Left ventricle myocardium inferior (tissue), 1 donor: ENCODE data around the gene PRLR. TPM values are rescaled to one million over a fixed set of nuclear protein-coding genes. Genes with fewer than 3 reads are reported as not detected.

Experiments
- DNase-seq: peaks from one replicate; pipeline ENCODE4 v3.0.0-alpha.2; 2020
- H3K27ac ChIP-seq: fragments of 200-600 bp; replicated peaks from 2 replicates; pipeline ENCODE4 v1.8.0; 2021
- H3K27me3 ChIP-seq: fragments of 200-600 bp; 2 replicates; pipeline ENCODE4 v1.8.0; 2021; ENCODE audit warnings: low read depth
- H3K36me3 ChIP-seq: fragments of 200-600 bp; 2 replicates; pipeline ENCODE4 v1.8.0; 2021
- H3K4me1 ChIP-seq: fragments of 200-600 bp; 2 replicates; pipeline ENCODE4 v1.8.0; 2021
- H3K4me3 ChIP-seq: fragments of 200-600 bp; 2 replicates; pipeline ENCODE4 v1.8.0; 2021; ENCODE audit warnings: mild to moderate bottlenecking, moderate library complexity
- H3K9me3 ChIP-seq: fragments of 200-600 bp; replicated peaks from 2 replicates; pipeline ENCODE4 v1.8.0; 2021
- CTCF ChIP-seq: fragments of 200-600 bp; IDR thresholded peaks from 2 replicates; pipeline ENCODE4 v1.8.0; 2021; ENCODE audit warnings: antibody characterized with exemption, mild to moderate bottlenecking, borderline replicate concordance
- intact Hi-C: fragments of 100-400 bp; cut with micrococcal nuclease; formaldehyde crosslinking; loops from one replicate; pipeline ENCODE4 v1.11.0; 2022
- total RNA-seq: library from RNA; stranded (reverse); fragmentation: NEBNext Ultra II Directional; extraction: Animal tissue kit (Norgen Biotek cat#: 25700); gene quantifications from one replicate; pipeline ENCODE4 v1.2.1, GENCODE V29; 2021
- donor health status: DM: no; HTN: yes; CAD: no; lungs with severe emphysema.

PRLR gene
- total RNA-seq, 1 donor from 2014 or later, result 0.66 TPM

GRCh38 chr5:35015063-35015462 is 215.2 kb downstream of the PRLR start:
- TF ChIP-seq CTCF, result no peak
- Histone ChIP-seq H3K27me3 (peaks cover 23% of the 10 kb centered on the region), H3K9me3 (no peaks in the 10 kb centered on the region), H3K36me3 (no peaks in the 10 kb centered on the region), H3K27ac (no peak overlapping the region), H3K4me3 (no peak overlapping the region), H3K4me1 (peaks cover 14% of the 10 kb centered on the region)
- intact Hi-C loops, result no loop called here
- DNase-seq, result no peak

- TF ChIP-seq CTCF, result no peak
- intact Hi-C loops, result no loop called here
- Histone ChIP-seq H3K36me3 (no peaks in the 10 kb centered on the region), H3K9me3 (peaks cover 4% of the 10 kb centered on the region), H3K27ac (no peak overlapping the region), H3K27me3 (peaks cover 22% of the 10 kb centered on the region), H3K4me1 (peaks cover 17% of the 10 kb centered on the region), H3K4me3 (no peak overlapping the region)
- DNase-seq, result peak; percentile 61
Observed at GRCh38 chr5:35012796-35013195, 217.5 kb downstream of the PRLR start.

- Histone ChIP-seq H3K4me1 (peaks cover 17% of the 10 kb centered on the region), H3K9me3 (peaks cover 8% of the 10 kb centered on the region), H3K27ac (no peak overlapping the region), H3K4me3 (no peak overlapping the region), H3K27me3 (peaks cover 19% of the 10 kb centered on the region), H3K36me3 (no peaks in the 10 kb centered on the region)
- DNase-seq, result no peak
- intact Hi-C loops, result no loop called here
- TF ChIP-seq CTCF, result no peak
Observed at GRCh38 chr5:35012365-35012764, 217.9 kb downstream of the PRLR start.

GRCh38 chr5:35010676-35011075 is 219.6 kb downstream of the PRLR start:
- intact Hi-C loops, result no loop called here
- H3K4me1 ChIP-seq, result peaks cover 17% of the 10 kb centered on the region
- no peak for DNase-seq
- H3K9me3 ChIP-seq, result peaks cover 14% of the 10 kb centered on the region
- H3K4me3 ChIP-seq, result no peak overlapping the region
- no peak overlapping the region for H3K27ac ChIP-seq
- H3K27me3 ChIP-seq, result peaks cover 18% of the 10 kb centered on the region
- TF ChIP-seq CTCF, result no peak
- no peaks in the 10 kb centered on the region for H3K36me3 ChIP-seq

GRCh38 chr5:35009657-35010056 is 220.6 kb downstream of the PRLR start:
- Histone ChIP-seq H3K4me1 (peaks cover 17% of the 10 kb centered on the region), H3K9me3 (peaks cover 14% of the 10 kb centered on the region), H3K4me3 (no peak overlapping the region), H3K27ac (no peak overlapping the region), H3K36me3 (no peaks in the 10 kb centered on the region), H3K27me3 (peaks cover 27% of the 10 kb centered on the region)
- intact Hi-C loops, result no loop called here
- TF ChIP-seq CTCF, result no peak
- no peak for DNase-seq

- Histone ChIP-seq H3K27me3 (peaks cover 33% of the 10 kb centered on the region), H3K27ac (no peak overlapping the region), H3K4me3 (no peak overlapping the region), H3K9me3 (peaks cover 14% of the 10 kb centered on the region), H3K4me1 (peaks cover 17% of the 10 kb centered on the region), H3K36me3 (no peaks in the 10 kb centered on the region)
- no peak for TF ChIP-seq CTCF
- no peak for DNase-seq
- intact Hi-C loops, result no loop called here
Observed at GRCh38 chr5:35009019-35009418, 221.3 kb downstream of the PRLR start.
